CD4-positive, alpha-beta T cell treated with Interferon alpha-2 for 1 hour (primary cell): Measurements from ENCODE around the gene SUPT3H.
"Not testable (repeated sequence)": the region's sequence is repeated elsewhere in the genome, so short reads cannot be mapped to it uniquely, and the experiment has no call there.

Experiments used
- DNase-seq, 2 donors: peaks; one replicate each; pipeline ENCODE4 v3.0.0-alpha.2; 2020 to 2022

Gene SUPT3H

DNA sequence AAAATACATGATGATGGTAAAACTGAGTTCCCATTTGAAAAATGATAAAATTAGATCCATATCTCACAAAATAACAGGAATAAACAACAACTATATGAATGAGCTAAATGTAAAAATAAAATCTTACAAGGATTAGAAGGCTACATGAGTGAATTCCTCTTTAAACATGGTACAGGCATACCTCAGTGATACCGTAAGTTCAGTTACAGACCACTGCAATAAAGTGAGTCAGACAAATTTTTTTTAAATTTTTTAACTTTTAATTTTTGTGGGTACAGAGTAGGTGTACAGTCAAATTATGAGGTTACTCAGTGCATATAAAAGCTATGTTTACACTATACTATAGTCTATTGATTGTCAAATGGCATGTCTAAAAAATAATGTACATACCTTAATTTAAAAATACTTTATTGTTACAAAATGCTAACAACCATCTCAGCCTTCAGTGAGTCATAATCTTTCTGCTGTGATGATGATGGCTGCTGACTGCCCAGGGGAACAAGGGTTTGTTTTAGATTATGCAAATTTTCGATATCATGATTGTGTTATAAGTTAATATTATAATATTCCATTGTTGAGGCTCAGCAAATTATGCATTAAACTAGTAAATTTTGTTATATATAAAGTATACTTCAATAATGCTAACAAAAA, 272.4 kb downstream of the SUPT3H start:
- DNase-seq = no peak

DNA sequence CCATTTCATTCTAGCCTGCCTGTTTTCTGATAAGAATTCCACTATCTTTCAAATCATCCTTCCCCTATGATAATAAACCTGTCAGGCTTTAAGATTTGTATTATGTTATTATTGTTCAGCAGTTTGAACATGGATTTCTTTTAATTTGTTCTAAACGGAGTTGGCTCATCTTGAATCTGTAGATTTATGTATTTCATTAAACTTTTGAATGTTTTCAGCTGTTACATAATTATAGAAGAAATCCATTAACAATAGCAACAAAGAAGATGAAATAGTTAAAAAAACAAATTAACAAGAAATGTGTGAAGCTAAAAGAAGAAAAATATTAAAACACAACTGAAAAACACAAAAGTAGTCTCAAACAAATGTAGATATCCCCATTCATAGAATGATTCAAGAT, 273.3 kb downstream of the SUPT3H start:
- DNase-seq = no peak

DNA sequence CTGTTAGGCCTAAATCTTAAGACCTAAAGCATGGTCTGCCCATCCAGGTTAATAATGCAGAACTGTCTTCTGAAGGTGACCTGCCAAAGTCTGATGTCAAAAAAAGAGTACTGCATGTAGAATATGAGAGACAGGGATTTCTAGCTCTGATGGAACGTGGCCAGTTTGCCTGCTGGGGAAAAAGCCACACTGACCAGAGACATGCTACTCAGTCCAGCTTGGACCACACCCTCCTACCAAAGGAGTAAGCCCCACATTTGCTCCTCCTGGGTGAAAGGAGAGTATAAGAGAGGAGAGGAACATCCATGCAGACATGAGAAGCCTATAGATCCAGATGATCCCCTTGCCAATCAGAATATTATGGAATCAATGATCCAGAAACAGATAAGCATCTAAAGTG, 279.5 kb downstream of the SUPT3H start:
- DNase-seq = no peak

DNA sequence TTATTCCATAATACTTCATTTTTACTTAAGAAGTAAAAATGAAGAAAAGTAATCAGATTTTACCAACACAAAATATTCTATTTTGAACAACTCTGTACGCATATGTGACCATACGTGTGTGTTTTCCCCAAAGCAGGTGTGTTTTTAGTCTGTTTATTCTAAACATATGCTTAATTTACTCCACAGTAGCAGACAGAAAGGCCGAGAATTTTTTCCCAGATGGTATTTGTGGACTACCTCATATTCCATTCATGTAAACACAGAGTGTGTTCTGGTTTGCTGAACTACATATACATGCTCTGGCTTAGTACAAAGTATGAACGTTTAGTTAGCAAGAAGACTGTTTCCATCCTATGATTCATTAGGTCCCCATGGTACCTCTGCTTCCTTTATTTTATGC, 282.9 kb downstream of the SUPT3H start:
- DNase-seq = no peak

DNA sequence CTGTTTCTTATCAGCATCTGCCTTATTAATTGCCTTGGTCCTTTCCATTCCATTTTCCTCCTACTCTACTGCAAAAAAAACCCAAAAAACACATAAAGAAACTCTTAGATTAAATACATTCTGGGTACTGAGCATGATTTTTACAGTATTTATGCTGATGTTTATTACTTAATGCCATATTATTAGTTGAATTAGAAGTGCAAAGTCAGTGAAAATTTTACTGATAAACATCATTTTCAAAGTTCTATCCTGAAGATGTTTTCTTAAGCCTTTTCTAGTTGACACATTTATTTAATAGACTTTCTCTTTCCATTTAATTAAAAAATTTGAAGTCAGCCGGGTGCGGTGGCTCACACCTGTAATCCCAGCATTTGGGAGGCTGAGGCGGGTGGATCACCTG, 285.6 kb downstream of the SUPT3H start:
- DNase-seq = no peak

DNA sequence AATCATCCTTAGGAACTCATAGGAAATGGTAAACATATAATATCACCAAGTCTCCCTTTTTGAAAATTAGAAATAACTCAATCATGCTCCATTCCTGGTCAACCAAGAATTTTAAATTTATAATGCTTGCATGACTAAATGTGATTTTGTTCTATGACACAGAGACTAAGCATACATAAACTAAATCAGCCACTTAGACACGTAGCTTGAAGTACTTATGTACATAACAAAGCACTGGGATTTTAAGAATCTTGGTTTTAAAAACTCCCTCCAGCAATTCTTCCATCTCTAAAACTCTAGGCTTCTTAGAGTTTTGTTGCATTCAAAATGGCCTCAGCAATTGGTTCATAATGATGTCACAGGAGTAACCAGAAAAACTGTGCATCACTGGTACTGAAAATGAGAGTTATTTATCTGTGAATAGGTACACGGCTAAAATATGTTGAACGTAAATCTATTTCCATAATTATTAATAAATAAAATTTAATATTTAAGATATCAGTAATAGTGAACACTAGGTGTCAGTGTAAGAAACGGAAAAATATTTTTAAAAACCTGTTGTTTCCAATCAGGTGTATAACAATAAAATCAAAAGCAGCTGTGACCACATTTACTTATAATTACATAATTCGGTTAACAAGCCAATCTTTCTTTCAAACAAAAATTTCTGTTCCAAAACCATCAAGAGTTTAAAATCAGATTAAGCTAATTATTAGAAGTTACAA, 291.2 kb downstream of the SUPT3H start:
- no peak for DNase-seq

DNA sequence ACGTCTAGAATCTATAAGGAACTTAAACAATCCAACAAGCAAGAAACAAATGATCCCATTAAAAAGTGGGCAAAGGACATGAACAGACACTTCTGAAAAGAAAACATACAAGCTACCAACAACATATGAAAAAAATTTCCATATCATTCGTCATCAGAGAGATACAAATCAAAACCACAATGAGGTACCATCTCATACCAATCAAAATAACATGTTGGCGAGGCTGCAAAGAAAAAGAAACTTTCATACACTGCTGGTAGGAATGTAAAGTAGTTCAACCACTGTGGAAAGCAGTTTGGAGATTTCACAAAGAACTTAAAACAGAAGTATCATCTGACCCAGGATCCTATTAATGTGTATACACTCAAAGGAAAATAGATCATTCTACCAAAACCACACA, 293.5 kb downstream of the SUPT3H start:
- peak in 1 of 2 donors; percentile 30 for DNase-seq

DNA sequence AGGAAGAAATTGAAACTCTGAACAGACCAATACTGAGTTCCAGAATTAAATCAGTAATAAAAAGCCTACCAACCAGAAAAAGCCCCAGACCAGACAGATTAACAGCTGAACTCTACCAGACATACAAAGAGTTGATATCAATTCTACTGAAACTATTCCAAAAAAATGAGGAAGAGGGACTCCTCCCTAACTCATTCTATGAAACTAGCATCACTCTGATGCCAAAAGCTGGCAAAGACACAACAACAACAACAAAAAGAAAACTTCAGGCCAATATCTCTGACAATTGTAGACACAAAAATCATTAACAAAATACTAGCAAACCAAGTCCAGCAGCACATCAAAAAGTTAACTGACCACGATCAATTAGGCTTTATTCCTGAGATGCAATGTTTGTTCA, 295.6 kb downstream of the SUPT3H start:
- no peak for DNase-seq

DNA sequence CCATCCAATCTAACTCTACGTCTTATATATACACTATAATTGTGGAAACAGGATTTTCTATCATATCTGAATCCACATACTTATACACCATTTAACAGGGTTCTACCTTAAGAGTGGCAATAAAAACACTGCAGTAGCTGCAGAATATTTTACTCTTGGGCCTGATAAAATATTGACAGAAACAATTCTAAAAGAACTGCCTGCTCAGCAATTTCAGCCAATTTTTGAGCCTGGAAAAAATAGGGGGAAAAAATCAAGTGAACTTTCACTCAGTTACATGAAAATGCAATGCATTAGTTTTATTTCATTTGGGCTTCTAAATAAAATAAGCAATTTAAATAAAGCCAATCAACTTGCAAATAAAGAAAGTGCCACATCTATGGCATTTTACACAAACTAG, 296.1 kb downstream of the SUPT3H start:
- DNase-seq = no peak

DNA sequence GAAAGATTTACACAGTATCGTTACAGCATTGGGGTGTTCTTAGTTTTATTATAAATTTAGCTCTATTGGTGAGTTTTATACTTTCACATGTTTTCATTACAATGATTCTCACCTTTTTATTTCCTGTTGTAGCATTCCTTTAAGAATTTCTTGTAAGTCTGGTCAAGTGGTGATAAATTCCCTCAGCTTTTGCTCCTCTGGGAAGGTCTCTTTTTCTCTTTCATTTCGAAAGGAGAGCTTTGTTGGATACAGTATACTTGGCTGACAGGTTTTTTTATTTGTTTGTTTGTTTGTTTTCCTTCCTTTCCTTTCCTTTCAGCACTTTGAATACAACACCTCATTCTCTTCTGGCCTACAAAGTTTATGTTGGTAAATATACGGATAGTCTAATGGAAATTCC, 299.3 kb downstream of the SUPT3H start:
- DNase-seq = no peak

DNA sequence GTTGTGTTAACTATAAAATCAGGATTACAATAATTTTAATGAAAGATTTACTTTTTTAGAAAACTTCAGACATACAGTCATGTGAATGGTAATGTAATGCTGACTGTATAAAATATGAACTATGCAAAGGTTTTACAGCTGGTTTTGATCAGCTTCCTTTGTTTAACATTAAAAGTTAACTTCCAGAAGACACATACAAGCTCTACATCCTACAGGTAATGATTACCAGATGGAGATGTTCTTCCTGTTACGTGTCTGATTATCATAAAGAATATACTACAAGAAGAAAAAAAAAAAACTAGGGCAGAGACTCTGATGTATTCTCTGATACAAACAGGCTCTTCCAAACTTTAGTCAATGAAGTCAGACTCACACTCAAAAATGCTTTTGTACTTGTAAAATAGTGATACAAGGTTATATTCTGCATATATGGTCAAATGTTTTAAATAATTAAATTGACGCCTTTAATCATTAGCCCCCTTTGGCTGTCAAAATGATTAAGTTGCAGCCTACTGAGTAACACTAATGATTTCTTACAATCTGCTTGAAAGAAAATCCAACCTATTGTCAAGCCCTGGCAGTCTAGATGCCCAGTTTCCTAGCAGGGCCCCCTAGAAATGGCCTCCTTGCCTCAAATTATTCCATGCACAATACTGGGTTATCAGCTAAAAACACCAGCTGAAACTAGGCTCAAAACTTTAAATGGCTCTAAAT, 301.4 kb downstream of the SUPT3H start:
- no peak for DNase-seq

DNA sequence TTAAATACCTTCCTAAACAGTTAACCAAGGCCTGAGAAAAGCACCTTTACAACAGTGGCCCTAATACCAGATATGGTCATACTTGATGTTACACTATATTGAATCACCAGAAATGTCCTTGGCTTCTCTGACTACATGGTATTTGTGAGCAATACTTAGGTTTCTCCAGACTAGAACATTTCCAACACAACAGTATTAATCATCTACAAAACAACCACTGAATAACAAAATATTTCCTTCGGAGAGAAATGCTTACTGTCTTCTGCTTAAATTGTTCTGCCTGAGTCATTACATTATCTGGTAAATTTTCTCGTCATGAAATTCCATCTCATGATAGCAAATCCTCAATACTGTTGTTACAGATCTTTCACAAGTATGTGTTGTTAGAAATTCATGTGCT, 302.5 kb downstream of the SUPT3H start:
- DNase-seq = no peak

DNA sequence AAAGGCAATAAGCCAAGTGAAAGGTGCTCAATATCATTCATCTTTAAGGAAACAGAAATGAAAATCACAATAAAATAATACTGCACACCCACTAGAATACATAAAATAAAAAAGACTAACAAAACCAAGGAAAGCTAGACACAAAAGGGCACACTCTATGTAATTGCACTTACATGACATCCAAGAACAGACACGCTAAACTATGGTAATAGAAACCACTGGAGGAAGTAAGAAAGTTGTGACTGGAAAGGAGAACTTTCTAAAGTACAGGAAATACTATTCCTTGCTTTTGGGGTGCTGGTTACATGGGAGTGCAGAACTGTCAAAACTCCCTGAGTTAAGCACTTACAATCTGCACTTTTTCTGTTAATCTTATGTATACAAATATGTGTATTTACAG, 303.3 kb downstream of the SUPT3H start:
- DNase-seq = no peak

DNA sequence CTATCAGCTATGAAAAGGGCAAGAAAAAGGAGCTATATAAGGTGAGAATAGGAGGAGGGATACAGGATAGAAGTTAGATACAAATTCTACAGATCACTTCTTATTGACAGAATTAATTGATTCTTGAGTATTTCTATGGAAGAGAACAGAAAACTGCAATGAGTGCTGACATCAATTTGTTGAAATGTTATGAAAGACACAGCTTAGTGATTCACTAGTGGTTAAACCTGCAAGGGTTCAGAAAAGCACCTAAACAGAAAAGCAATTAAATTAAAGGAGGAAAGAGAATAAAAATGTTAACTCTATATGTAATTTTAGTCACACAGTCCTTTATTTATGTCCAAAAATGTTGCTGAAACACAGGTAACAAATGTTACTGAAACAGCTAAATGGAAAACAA, 304.0 kb downstream of the SUPT3H start:
- DNase-seq = no peak

DNA sequence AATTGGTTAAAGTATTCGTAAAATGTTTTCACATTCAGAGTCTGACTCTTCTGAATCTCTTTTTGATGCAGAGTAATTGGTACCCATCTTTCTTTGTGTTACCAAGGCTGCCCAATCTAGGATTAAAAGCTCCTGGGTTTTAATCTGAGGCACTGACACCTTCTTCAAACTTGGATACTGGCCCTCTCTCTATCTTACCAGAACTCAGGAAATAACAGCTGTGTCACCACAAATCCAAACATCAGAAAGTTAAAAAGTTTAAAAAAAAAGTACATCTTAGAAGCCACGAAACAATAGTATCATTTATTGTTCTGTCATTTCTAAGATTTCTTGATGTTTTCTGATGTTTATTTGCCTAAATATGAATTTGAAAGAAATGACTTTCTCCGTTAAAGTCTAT, 305.1 kb downstream of the SUPT3H start:
- no peak for DNase-seq

DNA sequence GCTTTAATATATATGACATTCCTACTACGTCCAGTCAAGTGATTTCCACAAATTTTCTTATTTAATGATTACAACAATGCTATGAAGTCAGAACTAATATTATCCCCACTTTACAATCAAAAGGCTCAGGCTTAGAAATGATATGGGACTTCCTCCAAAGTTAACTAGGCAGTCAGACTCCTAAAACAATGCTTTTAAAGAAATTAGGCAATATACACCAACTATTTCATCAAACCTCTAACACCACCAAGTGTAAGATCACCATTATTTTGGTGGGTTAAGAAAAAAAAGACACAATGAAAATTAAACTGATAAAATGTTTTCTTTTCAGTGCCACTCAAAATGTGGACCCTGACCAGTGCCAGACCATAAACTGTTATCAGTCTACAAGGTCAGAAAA, 305.7 kb downstream of the SUPT3H start:
- no peak for DNase-seq

DNA sequence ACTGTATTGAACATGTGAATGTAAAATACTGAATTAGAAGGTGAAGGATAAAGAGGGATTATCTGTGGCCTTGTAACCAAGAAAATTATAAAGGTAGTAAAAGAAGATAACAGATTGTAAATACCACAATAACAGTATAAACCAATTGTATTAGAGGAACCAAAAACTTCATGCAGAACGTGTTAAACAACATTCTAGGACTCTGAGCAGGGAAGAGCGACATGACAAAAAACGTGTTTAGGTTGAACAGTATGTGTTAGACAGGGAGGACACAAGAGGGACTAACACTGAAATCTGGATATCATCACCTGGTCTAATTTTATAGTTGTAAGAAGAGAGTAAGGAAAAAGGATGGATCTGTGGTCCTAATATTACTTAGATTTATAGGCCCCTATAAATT, 308.6 kb downstream of the SUPT3H start:
- DNase-seq = no peak

DNA sequence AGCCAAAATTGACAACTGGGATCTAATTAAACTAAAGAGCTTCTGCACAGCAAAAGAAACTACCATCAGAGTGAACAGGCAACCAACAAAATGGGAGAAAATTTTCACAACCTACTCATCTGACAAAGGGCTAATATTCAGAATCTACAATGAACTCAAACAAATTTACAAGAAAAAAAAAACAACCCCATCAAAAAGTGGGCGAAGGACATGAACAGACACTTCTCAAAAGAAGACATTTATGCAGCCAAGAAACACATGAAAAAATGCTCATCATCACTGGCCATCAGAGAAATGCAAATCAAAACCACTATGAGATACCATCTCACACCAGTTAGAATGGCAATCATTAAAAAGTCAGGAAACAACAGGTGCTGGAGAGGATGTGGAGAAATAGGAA, 310.3 kb downstream of the SUPT3H start:
- DNase-seq = not testable (repeated sequence)

DNA sequence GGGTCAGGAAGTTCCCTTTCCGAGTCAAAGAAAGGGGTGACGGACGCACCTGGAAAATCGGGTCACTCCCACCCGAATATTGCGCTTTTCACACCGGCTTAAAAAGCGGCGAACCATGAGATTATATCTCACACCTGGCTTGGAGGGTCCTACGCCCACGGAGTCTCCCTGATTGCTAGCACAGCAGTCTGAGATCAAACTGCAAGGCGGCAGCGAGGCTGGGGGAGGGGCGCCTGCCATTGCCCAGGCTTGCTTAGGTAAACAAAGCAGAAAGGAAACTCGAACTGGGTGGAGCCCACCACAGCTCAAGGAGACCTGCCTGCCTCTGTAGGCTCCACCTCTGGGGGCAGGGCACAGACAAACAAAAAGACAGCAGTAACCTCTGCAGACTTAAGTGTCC, 315.1 kb downstream of the SUPT3H start:
- peak; percentile 4 to 7 for DNase-seq

DNA sequence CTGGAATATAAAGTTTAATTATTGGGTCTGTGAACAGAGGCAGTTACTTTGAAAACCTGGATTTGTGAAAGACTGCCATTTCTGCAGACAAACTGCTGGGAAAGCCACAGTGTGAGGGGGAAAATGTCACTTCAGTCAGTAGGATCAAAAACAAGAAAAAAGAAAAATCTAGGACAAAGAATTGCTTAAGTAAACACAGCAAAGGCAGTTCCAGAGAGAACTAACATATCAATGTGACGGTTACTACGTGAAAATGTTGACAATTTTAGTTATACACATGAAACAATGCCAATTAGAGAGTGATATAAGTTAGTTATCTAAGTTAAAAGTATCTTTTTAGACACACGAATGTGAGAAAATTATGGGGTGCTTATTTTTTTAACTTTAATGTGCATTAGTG, 320.0 kb downstream of the SUPT3H start:
- no peak for DNase-seq

DNA sequence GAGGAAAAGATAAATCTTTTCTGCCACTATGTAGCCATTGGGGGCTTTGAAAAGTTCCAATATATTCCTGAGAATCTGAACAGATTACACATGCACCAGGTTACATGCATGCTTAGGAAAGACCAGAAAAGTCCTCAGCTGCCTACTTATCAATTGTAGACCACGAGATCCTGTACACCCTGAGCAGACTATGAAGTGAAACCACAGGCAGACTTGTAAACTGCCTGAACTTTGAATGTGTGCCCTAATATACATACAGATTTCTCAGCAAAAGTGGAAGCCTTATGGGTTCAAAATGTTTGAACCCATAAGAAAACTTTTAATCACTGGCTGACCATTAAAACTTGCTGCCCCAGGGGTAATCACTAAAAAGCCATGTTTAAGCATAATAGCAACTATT, 323.1 kb downstream of the SUPT3H start:
- peak in 1 of 2 donors; percentile 5 for DNase-seq

DNA sequence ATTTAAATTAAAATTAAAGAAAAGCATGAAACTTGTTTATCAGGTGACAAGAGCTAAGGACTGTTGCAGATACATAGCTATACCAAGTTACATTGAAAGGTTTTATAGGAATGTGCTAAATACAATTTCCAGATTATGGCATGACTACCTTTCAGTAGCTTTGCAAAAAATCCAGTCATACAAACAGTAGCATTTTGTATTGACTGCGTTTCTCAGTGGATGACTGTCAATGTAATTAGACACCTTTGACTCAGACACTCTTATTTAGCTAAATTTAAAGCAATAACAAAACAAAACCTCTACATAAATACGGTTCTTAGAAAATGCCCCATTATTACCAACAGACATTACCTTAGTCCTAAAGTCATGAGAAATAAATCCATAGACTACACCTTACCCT, 325.4 kb downstream of the SUPT3H start:
- no peak for DNase-seq

DNA sequence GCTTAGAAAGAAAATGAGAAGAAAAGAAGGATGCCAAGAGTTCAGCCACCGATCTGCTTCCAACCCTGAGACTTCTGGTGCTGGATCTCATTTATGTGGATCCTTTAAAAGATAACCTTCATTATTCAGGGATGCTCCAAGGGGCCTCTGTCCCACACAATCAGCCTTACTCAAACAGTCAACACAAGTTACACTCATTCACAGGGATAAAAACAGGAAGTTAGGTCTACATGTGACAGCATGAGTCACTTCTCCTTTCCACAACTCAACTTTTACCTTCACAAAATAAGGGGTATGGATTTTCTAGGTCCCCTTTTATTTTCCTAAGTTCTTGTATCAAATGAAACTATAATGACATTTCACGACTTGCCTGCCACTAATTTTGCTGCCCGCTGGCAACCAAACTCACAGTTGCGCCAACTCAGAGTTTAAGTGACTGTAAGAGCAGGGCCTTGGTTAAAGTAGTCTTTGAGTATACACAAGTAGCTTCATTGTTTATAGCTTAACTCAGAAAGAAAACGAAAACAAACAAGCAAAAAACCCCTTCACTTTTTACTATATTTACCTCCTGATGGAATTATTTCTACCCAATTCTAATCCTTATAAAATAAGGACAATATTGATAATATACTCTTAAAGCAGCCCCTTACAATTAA, 328.4 kb downstream of the SUPT3H start:
- DNase-seq = no peak

DNA sequence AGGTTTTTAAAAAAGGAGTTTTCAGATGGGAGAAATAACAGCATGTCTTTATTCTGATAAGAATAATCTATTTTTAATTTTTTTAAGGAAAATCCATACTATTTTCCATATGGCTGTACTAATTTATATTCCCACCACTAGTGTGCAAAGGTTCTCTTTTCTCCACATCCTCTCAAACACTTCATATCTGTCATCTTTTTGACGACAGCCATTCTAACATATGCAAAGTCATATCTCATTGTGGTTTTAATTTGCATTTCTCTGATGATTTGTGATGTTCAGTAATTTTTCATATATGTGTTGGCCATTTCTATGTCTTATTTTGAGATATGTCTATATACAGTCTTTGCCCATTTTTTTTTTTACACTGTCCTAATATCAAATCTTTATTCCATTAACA, 330.2 kb downstream of the SUPT3H start:
- no peak for DNase-seq
